Myocyte (in vitro differentiated cells): ENCODE measurements around the gene C4BPA. TPM values are rescaled to one million over a fixed set of nuclear protein-coding genes. Genes with fewer than 3 reads are reported as not detected.

Source experiments
- DNase-seq: peaks from one replicate; pipeline ENCODE4 v3.0.0-alpha.2; 2012; ENCODE audit warnings: low read depth
- polyA plus RNA-seq: library from polyadenylated mRNA; unstranded; fragments of >200 nt; gene quantifications from one replicate; pipeline ENCODE4 v1.2.1, GENCODE V29; 2012; ENCODE audit warnings: missing spikeins
- total RNA-seq: library from RNA; depleted of rRNA; stranded (reverse); fragments of >200 nt; gene quantifications from 2 replicates; pipeline ENCODE4 v1.2.3, GENCODE V29; 2014

The C4BPA gene
- not detected in 2 replicates for total RNA-seq
- not detected for polyA plus RNA-seq

GRCh38 chr1:207103892-207104373 lies at the start of gene C4BPA:
TSS of gene C4BPA (plus strand) at chr1:207104233. CDS start at chr1:207113026, 8,793 bp downstream.
- no peak for DNase-seq

- DNase-seq: no peak
Observed at GRCh38 chr1:207054491-207054890, 49.5 kb upstream of the C4BPA start.

GRCh38 chr1:207055386-207056001 lies 48.5 kb upstream of the C4BPA start:
- no peak for DNase-seq

- no peak for DNase-seq
Observed at GRCh38 chr1:207056673-207057072, 47.4 kb upstream of the C4BPA start.

- no peak for DNase-seq
Observed at GRCh38 chr1:207058252-207058651, 45.8 kb upstream of the C4BPA start.

- peak; percentile 66 for DNase-seq
Observed at GRCh38 chr1:207058878-207059867, 44.9 kb upstream of the C4BPA start.

- DNase-seq: no peak
Observed at GRCh38 chr1:207059881-207060280, 44.2 kb upstream of the C4BPA start.

- DNase-seq: no peak
Observed at GRCh38 chr1:207060596-207060995, 43.4 kb upstream of the C4BPA start.

GRCh38 chr1:207062058-207062457 lies 42.0 kb upstream of the C4BPA start:
- DNase-seq: no peak

GRCh38 chr1:207063014-207063413 lies 41.0 kb upstream of the C4BPA start:
- no peak for DNase-seq

- DNase-seq: no peak
Observed at GRCh38 chr1:207064561-207064960, 39.5 kb upstream of the C4BPA start.

- DNase-seq: no peak
Observed at GRCh38 chr1:207067185-207067584, 36.8 kb upstream of the C4BPA start.

- no peak for DNase-seq
Observed at GRCh38 chr1:207067665-207068064, 36.4 kb upstream of the C4BPA start.

- no peak for DNase-seq
Observed at GRCh38 chr1:207069061-207069460, 35.0 kb upstream of the C4BPA start.

- DNase-seq: no peak
Observed at GRCh38 chr1:207069858-207070506, 34.1 kb upstream of the C4BPA start.

GRCh38 chr1:207070811-207071210 lies 33.2 kb upstream of the C4BPA start:
- DNase-seq: no peak

- no peak for DNase-seq
Observed at GRCh38 chr1:207071426-207071825, 32.6 kb upstream of the C4BPA start.

GRCh38 chr1:207072233-207072632 lies 31.8 kb upstream of the C4BPA start:
- no peak for DNase-seq

- no peak for DNase-seq
Observed at GRCh38 chr1:207073906-207074820, 29.9 kb upstream of the C4BPA start.

GRCh38 chr1:207076181-207076955 lies 27.7 kb upstream of the C4BPA start:
- DNase-seq: no peak
